Activated T-cell treated with anti-CD3 and anti-CD28 coated beads for 1 hour (primary cell): ENCODE measurements around the gene KCP.
A peak's percentile ranks its signal among the peaks of the same experiment; 100 is the strongest.

Experiments
- DNase-seq: peaks from one replicate; pipeline ENCODE4 v3.0.0-alpha.2; 2020; ENCODE audit warnings: low read depth

The KCP gene

GRCh38 chr7:128886391-128887168 is 23.9 kb downstream of the KCP start:
- DNase-seq: no peak

- no peak for DNase-seq
Measured at GRCh38 chr7:128885370-128886187, 24.9 kb downstream of the KCP start.

- no peak for DNase-seq
Measured at GRCh38 chr7:128884561-128885369, 25.7 kb downstream of the KCP start.

GRCh38 chr7:128883622-128884448 is 26.7 kb downstream of the KCP start:
- DNase-seq: peak; percentile 87

- no peak for DNase-seq
Measured at GRCh38 chr7:128882134-128882533, 28.4 kb downstream of the KCP start.

GRCh38 chr7:128881458-128882125 is 28.9 kb downstream of the KCP start:
- no peak for DNase-seq

- DNase-seq: no peak
Measured at GRCh38 chr7:128880791-128881457, 29.6 kb downstream of the KCP start.

- DNase-seq: no peak
Measured at GRCh38 chr7:128879939-128880746, 30.4 kb downstream of the KCP start.

- DNase-seq: no peak
Measured at GRCh38 chr7:128879461-128879938, 31.0 kb downstream of the KCP start.

- DNase-seq: no peak
Measured at GRCh38 chr7:128878226-128879105, 32.0 kb downstream of the KCP start.

- DNase-seq: no peak
Measured at GRCh38 chr7:128877756-128878120, 32.8 kb downstream of the KCP start.

- DNase-seq: no peak
Measured at GRCh38 chr7:128876978-128877755, 33.3 kb downstream of the KCP start.

- DNase-seq: no peak
Measured at GRCh38 chr7:128876586-128876977, 33.9 kb downstream of the KCP start.

- no peak for DNase-seq
Measured at GRCh38 chr7:128876127-128876526, 34.4 kb downstream of the KCP start.

GRCh38 chr7:128875523-128875948 is 35.0 kb downstream of the KCP start:
- DNase-seq: no peak

- DNase-seq: no peak
Measured at GRCh38 chr7:128874140-128875031, 36.1 kb downstream of the KCP start.

GRCh38 chr7:128873234-128873633 is 37.3 kb downstream of the KCP start:
- DNase-seq: no peak
